DND-41 (cell line): Measurements from ENCODE around the gene IBTK.

ENCODE experiments used
- CTCF ChIP-seq: IDR thresholded peaks from 2 replicates; pipeline ENCODE4 v1.5.1; 2012; ENCODE audit warnings: borderline replicate concordance, low read length, moderate library complexity, mild to moderate bottlenecking; ENCODE audit not compliant: poor library complexity, severe bottlenecking; ENCODE audit errors: extremely low read depth
- EZH2 ChIP-seq: IDR thresholded peaks from 3 replicates; pipeline ENCODE4 v1.6.1; 2012; ENCODE audit warnings: borderline replicate concordance, low read depth, mild to moderate bottlenecking, moderate library complexity, low read length, inconsistent platforms; ENCODE audit not compliant: severe bottlenecking

- no peak for TF ChIP-seq CTCF
- no peak for TF ChIP-seq EZH2
These were observed 116.1 kb downstream of the IBTK start for GRCh38 chr6:82131441-82131840.
